ENCODE measurements around the gene AZI2.
A peak's percentile ranks its signal among the peaks of the same experiment; 100 is the strongest.

AZI2 gene

DNA sequence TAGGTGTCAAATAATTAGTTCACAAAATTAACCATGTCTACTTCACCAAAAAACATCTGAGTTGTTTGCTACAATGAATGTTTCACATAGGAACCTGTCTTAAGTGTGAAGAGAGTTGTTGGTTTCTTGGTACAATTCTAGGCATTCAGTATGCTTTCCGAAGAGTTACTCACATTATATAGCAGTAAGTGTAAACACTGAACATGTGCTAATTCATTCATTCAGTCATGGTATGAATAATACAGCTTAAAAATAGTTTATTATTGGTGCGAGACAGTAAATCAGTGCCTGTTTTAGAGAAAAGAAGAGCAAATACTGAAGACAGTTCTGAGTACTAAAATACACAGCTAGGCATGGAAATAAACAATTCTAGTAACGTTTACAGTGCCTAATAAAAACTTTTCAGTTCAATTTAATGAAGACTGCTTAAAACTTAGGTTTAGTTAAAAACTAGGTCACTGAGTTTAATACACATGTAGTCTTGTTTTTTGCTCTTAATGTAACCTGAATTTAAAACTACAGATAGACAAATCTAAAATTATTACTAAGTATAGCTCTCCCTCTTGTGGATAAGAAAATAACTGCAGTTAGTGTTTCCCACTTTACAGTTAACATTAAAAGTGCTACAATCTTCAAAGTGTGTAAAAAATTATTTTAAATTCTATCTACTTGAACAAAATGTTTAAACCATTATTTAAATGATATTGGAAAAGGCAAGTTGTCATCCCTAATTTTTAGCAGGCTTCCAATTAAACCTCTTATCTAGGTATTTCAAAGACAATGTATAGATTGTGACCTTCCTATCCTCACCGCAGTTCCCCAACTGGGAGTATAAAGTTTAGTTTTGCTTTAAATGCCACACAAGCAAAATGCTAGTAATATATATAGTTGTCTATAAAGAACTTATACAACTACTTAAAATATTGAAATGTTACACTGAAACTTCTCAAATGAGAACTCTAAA is 20.2 kb downstream of the AZI2 start:
- Histone ChIP-seq H3K27ac (no peak overlapping the region), H3K4me3 (no peak overlapping the region)
- TF ChIP-seq, protein P1, sequence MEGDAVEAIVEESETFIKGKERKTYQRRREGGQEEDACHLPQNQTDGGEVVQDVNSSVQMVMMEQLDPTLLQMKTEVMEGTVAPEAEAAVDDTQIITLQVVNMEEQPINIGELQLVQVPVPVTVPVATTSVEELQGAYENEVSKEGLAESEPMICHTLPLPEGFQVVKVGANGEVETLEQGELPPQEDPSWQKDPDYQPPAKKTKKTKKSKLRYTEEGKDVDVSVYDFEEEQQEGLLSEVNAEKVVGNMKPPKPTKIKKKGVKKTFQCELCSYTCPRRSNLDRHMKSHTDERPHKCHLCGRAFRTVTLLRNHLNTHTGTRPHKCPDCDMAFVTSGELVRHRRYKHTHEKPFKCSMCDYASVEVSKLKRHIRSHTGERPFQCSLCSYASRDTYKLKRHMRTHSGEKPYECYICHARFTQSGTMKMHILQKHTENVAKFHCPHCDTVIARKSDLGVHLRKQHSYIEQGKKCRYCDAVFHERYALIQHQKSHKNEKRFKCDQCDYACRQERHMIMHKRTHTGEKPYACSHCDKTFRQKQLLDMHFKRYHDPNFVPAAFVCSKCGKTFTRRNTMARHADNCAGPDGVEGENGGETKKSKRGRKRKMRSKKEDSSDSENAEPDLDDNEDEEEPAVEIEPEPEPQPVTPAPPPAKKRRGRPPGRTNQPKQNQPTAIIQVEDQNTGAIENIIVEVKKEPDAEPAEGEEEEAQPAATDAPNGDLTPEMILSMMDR (IDR thresholded peaks at IDR 0.05) = peak; percentile 53
- no peak for DNase-seq (ENCODE audit: low spot score)

DNA sequence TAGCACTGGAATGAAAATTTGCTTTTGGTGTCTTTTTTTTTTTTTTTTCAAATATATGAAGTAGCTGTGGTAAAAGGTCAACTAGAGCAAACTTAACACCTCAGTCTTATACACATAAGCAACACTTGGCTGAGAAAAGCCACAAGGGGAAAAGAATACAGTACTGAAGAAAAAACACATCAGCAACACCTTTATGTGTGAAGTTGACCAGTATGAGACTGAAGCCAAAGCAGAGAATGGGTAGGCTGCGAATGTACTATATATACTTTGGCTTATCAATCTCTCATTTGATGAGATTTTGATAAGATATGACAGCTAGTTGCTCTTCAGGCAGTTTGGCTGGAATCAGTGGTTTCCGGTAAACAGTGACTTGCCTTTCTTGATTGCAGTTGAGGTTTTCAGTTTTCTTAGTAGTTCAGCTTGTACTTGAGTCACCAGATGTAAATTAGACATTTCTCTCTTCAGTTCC is 22.1 kb downstream of the AZI2 start:
- Histone ChIP-seq H3K4me3 (no peak overlapping the region), H3K27ac (no peak overlapping the region)
- DNase-seq (ENCODE audit: low spot score) = no peak
- TF ChIP-seq, protein P1 (IDR thresholded peaks at IDR 0.05) = no peak

DNA sequence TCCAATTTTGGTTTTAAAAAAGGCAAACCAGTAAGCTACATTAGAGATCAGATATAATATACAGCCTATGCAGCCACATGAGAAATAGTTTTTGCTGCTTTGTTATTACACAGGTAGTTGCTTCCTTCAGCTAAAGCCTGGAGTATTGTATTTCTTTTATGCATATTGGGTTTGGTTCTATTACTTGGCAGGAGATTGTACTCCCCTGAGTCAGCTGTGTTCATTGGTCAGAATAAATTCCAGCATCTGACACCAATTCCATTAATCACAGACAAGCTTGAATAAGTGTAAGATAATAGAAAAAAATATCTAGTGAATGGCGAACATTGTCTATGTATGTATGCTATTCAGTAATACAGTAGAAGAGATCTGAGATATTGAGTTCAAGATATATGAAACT is 26.2 kb downstream of the AZI2 start:
- no peak for DNase-seq (ENCODE audit: low spot score)
- Histone ChIP-seq H3K27ac (no peak overlapping the region), H3K4me3 (no peak overlapping the region)
- TF ChIP-seq, protein P1 (IDR thresholded peaks at IDR 0.05) = no peak

- no peak for DNase-seq (ENCODE audit: low spot score)
- TF ChIP-seq, protein P1 (IDR thresholded peaks at IDR 0.05) = no peak
- no peak overlapping the region for H3K4me3 ChIP-seq
- no peak overlapping the region for H3K27ac ChIP-seq
These were observed 27.6 kb downstream of the AZI2 start for GRCh38 chr3:28320981-28321380.

- no peak for DNase-seq (ENCODE audit: low spot score)
- TF ChIP-seq, protein P1 (IDR thresholded peaks at IDR 0.05) = no peak
These were observed 31.1 kb downstream of the AZI2 start for GRCh38 chr3:28317438-28318022.

GRCh38 chr3:28316226-28316625 is 32.4 kb downstream of the AZI2 start:
- TF ChIP-seq, protein P1 (IDR thresholded peaks at IDR 0.05) = no peak

More at GRCh38 chr3:28317438-28318022, 31.1 kb downstream of the AZI2 start:
- H3K27ac ChIP-seq = no peak overlapping the region
- no peak overlapping the region for H3K4me3 ChIP-seq

More at GRCh38 chr3:28316226-28316625, 32.4 kb downstream of the AZI2 start:
- H3K4me3 ChIP-seq = no peak overlapping the region
- no peak for DNase-seq (ENCODE audit: low spot score)
- no peak overlapping the region for H3K27ac ChIP-seq
